HFF-Myc (cell line): ENCODE measurements around the gene FCER2.

Experiments
- DNase-seq: peaks from one replicate; pipeline ENCODE4 v3.0.0-alpha.2; 2011; ENCODE audit warnings: low read depth; ENCODE audit errors: extremely low read depth
- H3K4me3 ChIP-seq: replicated peaks from 2 replicates; pipeline ENCODE4 v1.5.1; 2011; ENCODE audit warnings: low read depth, mild to moderate bottlenecking, control low read depth, low read length
- TF ChIP-seq, protein P1 (sequence below): IDR thresholded peaks from 2 replicates; pipeline ENCODE4 v1.5.1; 2012; ENCODE audit warnings: mild to moderate bottlenecking, low read depth, low read length, control low read depth; ENCODE audit errors: missing control alignments

The FCER2 gene

GRCh38 chr19:7733376-7733775, 31.4 kb upstream of the FCER2 start:
- TF ChIP-seq, protein P1, sequence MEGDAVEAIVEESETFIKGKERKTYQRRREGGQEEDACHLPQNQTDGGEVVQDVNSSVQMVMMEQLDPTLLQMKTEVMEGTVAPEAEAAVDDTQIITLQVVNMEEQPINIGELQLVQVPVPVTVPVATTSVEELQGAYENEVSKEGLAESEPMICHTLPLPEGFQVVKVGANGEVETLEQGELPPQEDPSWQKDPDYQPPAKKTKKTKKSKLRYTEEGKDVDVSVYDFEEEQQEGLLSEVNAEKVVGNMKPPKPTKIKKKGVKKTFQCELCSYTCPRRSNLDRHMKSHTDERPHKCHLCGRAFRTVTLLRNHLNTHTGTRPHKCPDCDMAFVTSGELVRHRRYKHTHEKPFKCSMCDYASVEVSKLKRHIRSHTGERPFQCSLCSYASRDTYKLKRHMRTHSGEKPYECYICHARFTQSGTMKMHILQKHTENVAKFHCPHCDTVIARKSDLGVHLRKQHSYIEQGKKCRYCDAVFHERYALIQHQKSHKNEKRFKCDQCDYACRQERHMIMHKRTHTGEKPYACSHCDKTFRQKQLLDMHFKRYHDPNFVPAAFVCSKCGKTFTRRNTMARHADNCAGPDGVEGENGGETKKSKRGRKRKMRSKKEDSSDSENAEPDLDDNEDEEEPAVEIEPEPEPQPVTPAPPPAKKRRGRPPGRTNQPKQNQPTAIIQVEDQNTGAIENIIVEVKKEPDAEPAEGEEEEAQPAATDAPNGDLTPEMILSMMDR, result no peak
- H3K4me3 ChIP-seq, result no peak overlapping the region
- no peak for DNase-seq

DNA sequence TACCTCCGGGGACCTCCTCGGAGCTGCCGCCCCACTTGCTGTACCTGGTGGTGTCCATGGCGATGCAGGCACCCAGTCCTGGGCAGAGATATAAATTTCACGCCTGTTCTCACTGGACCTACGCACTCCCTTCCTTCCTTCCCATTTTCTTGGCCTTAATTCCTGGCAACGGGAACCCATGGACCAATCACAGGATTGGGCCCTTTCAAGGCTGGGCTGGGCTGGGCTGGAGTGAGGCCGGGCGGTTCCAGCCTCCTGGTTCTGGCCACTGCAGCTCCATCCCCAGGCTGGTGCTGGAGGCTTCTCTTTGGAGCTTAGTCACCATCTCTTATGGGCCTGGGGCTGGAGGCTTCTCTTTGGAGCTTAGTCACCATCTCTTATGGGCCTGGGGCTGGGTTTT, 30.1 kb upstream of the FCER2 start, which contains the start of gene CLEC4G:
Gene CLEC4G (minus strand): TSS at position 66 of the 400 bp plus-strand sequence. CDS start 8 bp downstream, at position 58.
- no peak for DNase-seq
- H3K4me3 ChIP-seq, result no peak within 1 kb of the TSS
- TF ChIP-seq, protein P1, result no peak

DNA sequence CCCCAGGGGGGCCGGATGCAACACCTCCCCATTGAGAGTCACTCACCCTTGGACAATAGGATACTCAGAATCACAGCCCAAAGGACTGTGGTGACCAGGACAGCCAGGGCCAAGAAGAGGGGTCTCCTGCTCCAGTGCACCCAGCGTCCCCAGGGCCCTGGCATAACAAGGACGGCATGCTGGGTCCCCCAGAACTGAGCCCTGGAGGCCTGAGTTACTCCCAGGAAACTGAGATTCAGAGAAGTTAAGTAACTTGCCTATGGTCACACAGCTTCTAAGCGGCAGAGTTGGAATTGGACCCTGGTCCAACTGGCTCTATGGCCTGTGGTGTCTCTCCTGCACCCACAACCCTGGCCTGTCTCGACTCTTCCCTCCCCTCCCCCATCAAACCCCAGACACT, 29.7 kb upstream of the FCER2 start:
- H3K4me3 ChIP-seq, result no peak overlapping the region
- TF ChIP-seq, protein P1, result no peak
- DNase-seq, result no peak

- no peak for DNase-seq
- TF ChIP-seq, protein P1, result no peak
- H3K4me3 ChIP-seq, result no peak overlapping the region
These were observed 29.3 kb upstream of the FCER2 start for GRCh38 chr19:7731218-7731595.

- H3K4me3 ChIP-seq, result no peak overlapping the region
- no peak for DNase-seq
- TF ChIP-seq, protein P1, result no peak
These were observed 28.6 kb upstream of the FCER2 start for GRCh38 chr19:7730286-7731217.

DNA sequence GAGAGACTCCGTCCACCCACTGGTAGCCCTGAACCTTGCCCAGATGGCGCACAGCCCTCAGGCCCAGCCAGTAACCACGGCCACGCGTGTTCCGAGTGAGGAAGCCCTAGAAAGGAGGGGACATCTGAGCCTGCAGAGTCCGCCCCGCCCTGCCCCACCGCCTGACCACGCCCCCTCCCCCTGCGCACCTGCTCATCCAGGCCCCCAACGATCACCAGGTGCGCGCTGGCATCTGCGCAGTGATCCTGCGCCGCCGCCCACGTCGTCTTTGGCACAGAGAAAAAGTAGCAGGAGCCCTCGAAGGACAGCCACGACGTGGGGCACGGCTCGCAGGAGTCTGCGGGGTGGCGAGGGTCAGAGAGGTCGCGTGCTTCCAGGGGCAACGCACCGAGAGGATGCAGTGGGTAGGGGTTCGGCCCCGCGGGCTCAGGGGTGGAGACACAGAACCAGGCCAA, 27.9 kb upstream of the FCER2 start:
- no peak for DNase-seq

More for the DNA sequence above, 27.9 kb upstream of the FCER2 start:
- H3K4me3 ChIP-seq, result no peak overlapping the region
- TF ChIP-seq, protein P1, result no peak
